ENCODE measurements around the gene NBPF3.
"Not testable (repeated sequence)": the region's sequence is repeated elsewhere in the genome, so short reads cannot be mapped to it uniquely, and the experiment has no call there.

GRCh38 chr1:21429210-21429609, 10.7 kb upstream of the NBPF3 start:
- TF ChIP-seq, protein P1, sequence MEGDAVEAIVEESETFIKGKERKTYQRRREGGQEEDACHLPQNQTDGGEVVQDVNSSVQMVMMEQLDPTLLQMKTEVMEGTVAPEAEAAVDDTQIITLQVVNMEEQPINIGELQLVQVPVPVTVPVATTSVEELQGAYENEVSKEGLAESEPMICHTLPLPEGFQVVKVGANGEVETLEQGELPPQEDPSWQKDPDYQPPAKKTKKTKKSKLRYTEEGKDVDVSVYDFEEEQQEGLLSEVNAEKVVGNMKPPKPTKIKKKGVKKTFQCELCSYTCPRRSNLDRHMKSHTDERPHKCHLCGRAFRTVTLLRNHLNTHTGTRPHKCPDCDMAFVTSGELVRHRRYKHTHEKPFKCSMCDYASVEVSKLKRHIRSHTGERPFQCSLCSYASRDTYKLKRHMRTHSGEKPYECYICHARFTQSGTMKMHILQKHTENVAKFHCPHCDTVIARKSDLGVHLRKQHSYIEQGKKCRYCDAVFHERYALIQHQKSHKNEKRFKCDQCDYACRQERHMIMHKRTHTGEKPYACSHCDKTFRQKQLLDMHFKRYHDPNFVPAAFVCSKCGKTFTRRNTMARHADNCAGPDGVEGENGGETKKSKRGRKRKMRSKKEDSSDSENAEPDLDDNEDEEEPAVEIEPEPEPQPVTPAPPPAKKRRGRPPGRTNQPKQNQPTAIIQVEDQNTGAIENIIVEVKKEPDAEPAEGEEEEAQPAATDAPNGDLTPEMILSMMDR (IDR thresholded peaks at IDR 0.05), result not testable (repeated sequence)
- TF ChIP-seq POLR2A (IDR thresholded peaks at IDR 0.05), result not testable (repeated sequence)

All from lower leg skin (tissue), 3 donors.